ENCODE data around the gene DNAH11. TPM values are rescaled to one million over a fixed set of nuclear protein-coding genes. Genes with fewer than 3 reads are reported as not detected.

The DNAH11 gene
- total and polyA plus RNA-seq, 5 donors from 2014 or later, result 0.34 to 0.65 TPM; not detected in 3

DNA sequence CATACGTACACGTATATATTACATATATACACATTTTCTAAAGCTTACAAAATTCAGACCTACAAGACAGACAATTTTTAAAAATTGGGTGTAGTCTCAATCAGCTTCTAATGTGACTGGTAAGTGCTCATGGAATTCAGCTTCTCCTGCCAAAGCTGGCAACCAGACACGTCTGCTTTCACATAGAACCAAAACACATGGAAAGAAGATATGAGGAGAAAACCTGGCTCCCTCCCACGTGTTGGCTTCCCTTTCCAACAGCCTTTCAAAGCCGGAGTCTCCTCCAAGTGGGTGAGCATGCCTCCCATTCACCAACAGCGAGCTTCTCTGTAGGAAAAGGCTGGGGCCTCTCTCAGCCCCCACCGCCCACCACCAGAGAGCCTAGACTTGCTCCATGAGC is 369.5 kb downstream of the DNAH11 start:
- Mint-ChIP-seq H3K4me1 (no peaks in the 10 kb centered on the region), H3K27ac (no peak overlapping the region), H3K9me3 (no peaks in the 10 kb centered on the region), H3K4me3 (no peak overlapping the region), H3K27me3 (no peaks in the 10 kb centered on the region), H3K36me3 (peaks cover 38% of the 10 kb centered on the region)
- Histone ChIP-seq H3K36me3 (ENCODE audit: control insufficient read depth, insufficient read depth, low read length) (peaks cover 3% of the 10 kb centered on the region), H3K9me3 (ENCODE audit: control insufficient read depth in 2 of 2, low read length in 2 of 2) (no peaks in the 10 kb centered on the region), H3K27ac (ENCODE audit: insufficient read depth, low read length, poor library complexity, severe bottlenecking) (no peak overlapping the region), H3K4me1 (ENCODE audit: control insufficient read depth, insufficient read depth, low read length, poor library complexity, severe bottlenecking) (no peaks in the 10 kb centered on the region), H3K4me3 (ENCODE audit: low read depth, low read length) (no peak overlapping the region), H3K27me3 (ENCODE audit: control insufficient read depth, insufficient read depth, low read length) (no peaks in the 10 kb centered on the region)
- DNase-seq, result no peak
- ATAC-seq (ENCODE audit: low read depth in 2 of 2), result no peak

DNA sequence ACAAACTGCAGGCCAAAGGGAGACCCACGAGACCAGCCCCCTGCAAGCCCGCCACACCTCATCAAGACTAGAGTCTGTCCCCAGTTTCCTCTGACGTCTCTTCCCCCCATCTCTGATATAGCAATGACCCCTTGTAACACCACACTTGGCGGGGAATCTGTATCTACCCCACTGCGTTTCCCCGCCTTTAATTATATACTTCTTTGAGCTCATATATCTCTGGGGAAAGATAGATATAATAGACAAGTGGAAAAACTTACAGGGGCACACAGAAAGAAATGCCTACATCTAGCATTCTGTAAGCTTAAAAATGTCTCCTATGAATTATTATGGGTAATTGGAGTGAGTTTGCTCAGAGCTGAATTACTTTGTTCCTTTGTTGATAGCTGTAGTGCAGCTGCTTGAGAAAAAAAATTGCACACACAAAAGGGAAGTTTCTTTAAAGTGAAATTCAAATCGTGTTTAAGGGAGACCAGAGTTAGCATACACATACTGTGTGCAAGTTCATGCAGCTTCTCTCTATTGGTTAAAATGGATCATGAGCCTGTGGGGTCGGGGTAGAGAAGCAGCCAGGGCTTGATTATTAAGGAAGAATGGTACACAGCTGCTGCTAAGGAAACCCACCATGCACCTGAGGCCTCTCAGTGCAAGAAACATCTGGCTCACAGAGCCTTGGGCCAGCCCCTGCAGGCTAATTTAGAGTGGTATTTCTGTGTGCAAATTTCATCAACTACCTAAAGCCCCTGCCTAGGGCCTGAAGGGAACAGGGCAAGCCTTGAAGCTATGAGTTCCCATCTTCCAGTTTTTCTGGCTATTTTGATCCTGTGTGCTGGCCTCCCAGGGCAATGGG is 370.3 kb downstream of the DNAH11 start:
- no peaks in the 10 kb centered on the region for H3K4me1 ChIP-seq (ENCODE audit: control insufficient read depth, insufficient read depth, low read length, poor library complexity, severe bottlenecking)
- Mint-ChIP-seq H3K9me3 (no peaks in the 10 kb centered on the region), H3K4me1 (no peaks in the 10 kb centered on the region), H3K36me3 (peaks cover 35% of the 10 kb centered on the region), H3K4me3 (no peak overlapping the region), H3K27me3 (no peaks in the 10 kb centered on the region), H3K27ac (peak overlapping the region in 1 of 3 donors; percentile 17)
- ATAC-seq (ENCODE audit: low read depth in 2 of 2), result no peak
- no peak for DNase-seq
- H3K36me3 ChIP-seq (ENCODE audit: control insufficient read depth, insufficient read depth, low read length), result peaks cover 3% of the 10 kb centered on the region
- no peak overlapping the region for H3K27ac ChIP-seq (ENCODE audit: insufficient read depth, low read length, poor library complexity, severe bottlenecking)
- no peaks in the 10 kb centered on the region for H3K27me3 ChIP-seq (ENCODE audit: control insufficient read depth, insufficient read depth, low read length)
- H3K9me3 ChIP-seq (ENCODE audit: control insufficient read depth in 2 of 2, low read length in 2 of 2), result no peaks in the 10 kb centered on the region
- H3K4me3 ChIP-seq (ENCODE audit: low read depth, low read length), result no peak overlapping the region

GRCh38 chr7:21914671-21915070 is 371.8 kb downstream of the DNAH11 start:
- Mint-ChIP-seq H3K4me1 (peaks cover 0 to 3% (median 0%) of the 10 kb centered on the region in 4 donors), H3K27ac (peak overlapping the region in 1 of 3 donors; percentile 42), H3K9me3 (peaks cover 0 to 1% (median 0%) of the 10 kb centered on the region in 7 donors), H3K4me3 (no peak overlapping the region), H3K27me3 (no peaks in the 10 kb centered on the region), H3K36me3 (peaks cover 25% of the 10 kb centered on the region)
- no peaks in the 10 kb centered on the region for H3K4me1 ChIP-seq (ENCODE audit: control insufficient read depth, insufficient read depth, low read length, poor library complexity, severe bottlenecking)
- ATAC-seq (ENCODE audit: low read depth in 2 of 2) (no peak), DNase-seq (no peak)
- peaks cover 3% of the 10 kb centered on the region for H3K36me3 ChIP-seq (ENCODE audit: control insufficient read depth, insufficient read depth, low read length)
- H3K9me3 ChIP-seq (ENCODE audit: control insufficient read depth in 2 of 2, low read length in 2 of 2), result no peaks in the 10 kb centered on the region
- no peak overlapping the region for H3K27ac ChIP-seq (ENCODE audit: insufficient read depth, low read length, poor library complexity, severe bottlenecking)
- no peaks in the 10 kb centered on the region for H3K27me3 ChIP-seq (ENCODE audit: control insufficient read depth, insufficient read depth, low read length)
- no peak overlapping the region for H3K4me3 ChIP-seq (ENCODE audit: low read depth, low read length)

DNA sequence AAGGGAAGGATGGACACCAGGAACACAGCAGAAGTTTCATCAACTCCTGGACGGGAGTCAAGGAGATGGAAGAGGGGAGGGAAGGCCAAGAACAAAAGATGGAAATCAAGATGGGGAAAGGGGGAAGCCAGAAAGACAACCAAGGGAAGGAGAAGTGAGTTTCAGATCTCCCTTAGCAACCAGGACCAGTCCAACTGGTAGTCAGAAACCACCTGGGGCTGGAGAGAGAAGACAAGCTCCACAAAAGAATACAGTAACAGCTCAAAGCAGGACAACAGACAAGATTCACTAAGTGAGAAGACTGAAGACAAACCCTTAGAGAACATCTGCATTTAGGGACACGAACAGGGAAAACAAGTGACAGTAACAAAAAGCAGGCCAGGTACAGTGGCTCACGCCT is 372.3 kb downstream of the DNAH11 start:
- H3K9me3 Mint-ChIP-seq, result peaks cover 0 to 1% (median 0%) of the 10 kb centered on the region in 7 donors
- peaks cover 3% of the 10 kb centered on the region for H3K36me3 ChIP-seq (ENCODE audit: control insufficient read depth, insufficient read depth, low read length)
- H3K4me3 Mint-ChIP-seq, result no peak overlapping the region
- DNase-seq, result no peak
- H3K27me3 ChIP-seq (ENCODE audit: control insufficient read depth, insufficient read depth, low read length), result no peaks in the 10 kb centered on the region
- no peaks in the 10 kb centered on the region for H3K27me3 Mint-ChIP-seq
- no peak overlapping the region for H3K4me3 ChIP-seq (ENCODE audit: low read depth, low read length)
- peaks cover 24% of the 10 kb centered on the region for H3K36me3 Mint-ChIP-seq
- peaks cover 0 to 4% (median 0%) of the 10 kb centered on the region in 4 donors for H3K4me1 Mint-ChIP-seq
- ATAC-seq (ENCODE audit: low read depth in 2 of 2), result no peak
- H3K27ac ChIP-seq (ENCODE audit: insufficient read depth, low read length, poor library complexity, severe bottlenecking), result no peak overlapping the region
- H3K4me1 ChIP-seq (ENCODE audit: control insufficient read depth, insufficient read depth, low read length, poor library complexity, severe bottlenecking), result no peaks in the 10 kb centered on the region
- H3K27ac Mint-ChIP-seq, result peak overlapping the region in 1 of 3 donors; percentile 42
- H3K9me3 ChIP-seq (ENCODE audit: control insufficient read depth in 2 of 2, low read length in 2 of 2), result no peaks in the 10 kb centered on the region

DNA sequence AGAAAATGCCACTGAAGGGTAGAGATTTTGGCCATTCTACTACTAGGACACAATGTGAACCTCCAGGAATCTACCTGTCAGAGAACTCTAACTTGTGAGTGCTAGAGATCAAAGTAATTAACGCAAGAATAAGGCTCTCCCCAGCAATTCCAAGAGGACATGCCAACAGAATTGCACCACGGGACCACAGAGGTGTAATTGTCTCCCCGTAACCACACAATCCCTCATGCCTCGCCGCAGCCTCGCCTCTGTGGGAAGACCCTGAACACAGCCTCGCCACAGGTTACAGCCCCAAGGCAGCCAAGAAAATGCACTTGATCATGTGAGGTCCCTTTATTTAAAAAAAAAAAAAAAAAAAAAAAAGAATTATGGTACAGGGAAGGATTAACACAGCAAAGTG is 373.3 kb downstream of the DNAH11 start:
- Mint-ChIP-seq H3K4me1 (peaks cover 0 to 7% (median 0%) of the 10 kb centered on the region in 4 donors), H3K36me3 (peaks cover 24% of the 10 kb centered on the region), H3K4me3 (no peak overlapping the region), H3K9me3 (peaks cover 0 to 1% (median 0%) of the 10 kb centered on the region in 7 donors), H3K27ac (no peak overlapping the region), H3K27me3 (no peaks in the 10 kb centered on the region)
- no peak for DNase-seq
- Histone ChIP-seq H3K4me1 (ENCODE audit: control insufficient read depth, insufficient read depth, low read length, poor library complexity, severe bottlenecking) (no peaks in the 10 kb centered on the region), H3K27ac (ENCODE audit: insufficient read depth, low read length, poor library complexity, severe bottlenecking) (no peak overlapping the region), H3K4me3 (ENCODE audit: low read depth, low read length) (no peak overlapping the region), H3K9me3 (ENCODE audit: control insufficient read depth in 2 of 2, low read length in 2 of 2) (no peaks in the 10 kb centered on the region), H3K27me3 (ENCODE audit: control insufficient read depth, insufficient read depth, low read length) (no peaks in the 10 kb centered on the region), H3K36me3 (ENCODE audit: control insufficient read depth, insufficient read depth, low read length) (peaks cover 3% of the 10 kb centered on the region)
- no peak for ATAC-seq (ENCODE audit: low read depth in 2 of 2)

DNA sequence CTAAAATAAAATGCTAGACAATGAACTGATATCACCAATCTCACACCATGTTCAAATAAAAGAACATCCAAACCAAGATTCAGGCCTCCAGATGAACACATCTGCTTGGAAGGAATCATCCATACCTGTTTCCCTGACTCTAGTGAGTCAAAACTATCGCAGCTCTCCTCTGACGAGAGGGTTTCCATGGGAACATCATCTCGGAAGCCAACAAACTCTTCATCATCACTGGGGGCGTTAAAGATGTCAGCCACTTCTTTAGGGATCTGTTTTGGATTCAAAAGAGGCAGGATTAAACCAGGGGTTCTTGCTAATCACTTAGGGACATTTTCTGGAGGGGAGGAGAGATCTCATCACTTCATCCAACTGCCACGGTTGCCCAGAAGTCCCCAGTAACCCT is 373.8 kb downstream of the DNAH11 start:
- no peaks in the 10 kb centered on the region for H3K27me3 Mint-ChIP-seq
- Histone ChIP-seq H3K4me1 (ENCODE audit: control insufficient read depth, insufficient read depth, low read length, poor library complexity, severe bottlenecking) (no peaks in the 10 kb centered on the region), H3K27me3 (ENCODE audit: control insufficient read depth, insufficient read depth, low read length) (no peaks in the 10 kb centered on the region), H3K9me3 (ENCODE audit: control insufficient read depth in 2 of 2, low read length in 2 of 2) (no peaks in the 10 kb centered on the region), H3K27ac (ENCODE audit: insufficient read depth, low read length, poor library complexity, severe bottlenecking) (no peak overlapping the region), H3K4me3 (ENCODE audit: low read depth, low read length) (no peak overlapping the region), H3K36me3 (ENCODE audit: control insufficient read depth, insufficient read depth, low read length) (peaks cover 3% of the 10 kb centered on the region)
- peaks cover 0 to 1% (median 0%) of the 10 kb centered on the region in 7 donors for H3K9me3 Mint-ChIP-seq
- DNase-seq, result no peak
- no peak overlapping the region for H3K4me3 Mint-ChIP-seq
- peak overlapping the region in 1 of 3 donors; percentile 55 for H3K27ac Mint-ChIP-seq
- peaks cover 24% of the 10 kb centered on the region for H3K36me3 Mint-ChIP-seq
- H3K4me1 Mint-ChIP-seq, result peaks cover 0 to 7% (median 0%) of the 10 kb centered on the region in 4 donors
- ATAC-seq (ENCODE audit: low read depth in 2 of 2), result no peak

DNA sequence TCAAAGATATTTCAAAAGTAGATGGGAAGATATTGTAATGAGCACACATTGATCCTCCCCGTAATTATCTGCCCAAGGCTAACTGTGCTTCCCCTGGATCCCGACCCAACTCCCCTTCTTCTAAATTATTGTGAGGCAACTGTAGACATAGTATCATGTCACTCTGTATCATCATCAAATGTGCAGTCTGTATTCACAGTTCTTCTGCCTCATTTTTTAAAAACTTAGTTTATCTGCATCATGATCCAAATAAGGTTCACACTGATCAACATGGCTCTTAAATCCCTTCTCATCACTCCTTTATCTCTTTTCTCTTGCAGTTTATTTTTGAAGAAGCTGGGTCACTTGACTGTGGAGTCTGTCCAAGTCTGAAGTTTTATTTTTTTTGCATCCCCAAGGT is 375.4 kb downstream of the DNAH11 start:
- Histone ChIP-seq H3K4me3 (ENCODE audit: low read depth, low read length) (no peak overlapping the region), H3K27me3 (ENCODE audit: control insufficient read depth, insufficient read depth, low read length) (no peaks in the 10 kb centered on the region), H3K36me3 (ENCODE audit: control insufficient read depth, insufficient read depth, low read length) (peaks cover 3% of the 10 kb centered on the region), H3K9me3 (ENCODE audit: control insufficient read depth in 2 of 2, low read length in 2 of 2) (no peaks in the 10 kb centered on the region), H3K27ac (ENCODE audit: insufficient read depth, low read length, poor library complexity, severe bottlenecking) (no peak overlapping the region), H3K4me1 (ENCODE audit: control insufficient read depth, insufficient read depth, low read length, poor library complexity, severe bottlenecking) (no peaks in the 10 kb centered on the region)
- H3K36me3 Mint-ChIP-seq, result peaks cover 21% of the 10 kb centered on the region
- no peak overlapping the region for H3K4me3 Mint-ChIP-seq
- H3K4me1 Mint-ChIP-seq, result peaks cover 0 to 13% (median under 1%) of the 10 kb centered on the region in 4 donors
- H3K27me3 Mint-ChIP-seq, result no peaks in the 10 kb centered on the region
- H3K27ac Mint-ChIP-seq, result no peak overlapping the region
- ATAC-seq (ENCODE audit: low read depth in 2 of 2) (no peak), DNase-seq (no peak)
- peaks cover 0 to 1% (median 0%) of the 10 kb centered on the region in 7 donors for H3K9me3 Mint-ChIP-seq

- Histone ChIP-seq H3K27me3 (ENCODE audit: control insufficient read depth, insufficient read depth, low read length) (no peaks in the 10 kb centered on the region), H3K9me3 (ENCODE audit: control insufficient read depth in 2 of 2, low read length in 2 of 2) (no peaks in the 10 kb centered on the region), H3K27ac (ENCODE audit: insufficient read depth, low read length, poor library complexity, severe bottlenecking) (no peak overlapping the region), H3K4me1 (ENCODE audit: control insufficient read depth, insufficient read depth, low read length, poor library complexity, severe bottlenecking) (no peaks in the 10 kb centered on the region), H3K36me3 (ENCODE audit: control insufficient read depth, insufficient read depth, low read length) (no peaks in the 10 kb centered on the region), H3K4me3 (ENCODE audit: low read depth, low read length) (no peak overlapping the region)
- peaks cover 3% of the 10 kb centered on the region for H3K36me3 Mint-ChIP-seq
- ATAC-seq (ENCODE audit: low read depth in 2 of 2) (no peak), DNase-seq (no peak)
- peaks cover 0 to 24% (median 4%) of the 10 kb centered on the region in 4 donors for H3K4me1 Mint-ChIP-seq
- H3K9me3 Mint-ChIP-seq, result peaks cover 0 to 1% (median 0%) of the 10 kb centered on the region in 7 donors
- H3K4me3 Mint-ChIP-seq, result no peak overlapping the region
- H3K27ac Mint-ChIP-seq, result no peak overlapping the region
- peaks cover 4% of the 10 kb centered on the region for H3K27me3 Mint-ChIP-seq
Measured at GRCh38 chr7:21920936-21921335, 378.1 kb downstream of the DNAH11 start.

All from CD4-positive, CD25-positive, alpha-beta regulatory T cell (primary cell).